NCI-H2227 treated with DMSO at 0.1 percent for 48 hours (cell line): ENCODE measurements around the gene MCAT.
A peak's percentile ranks its signal among the peaks of the same experiment; 100 is the strongest.
"Not testable (repeated sequence)": the region's sequence is repeated elsewhere in the genome, so short reads cannot be mapped to it uniquely, and the experiment has no call there.

Source experiments
- DNase-seq: peaks from one replicate; lab custom pipeline; 2025; lab: John Stamatoyannopoulos, UW

Gene MCAT

DNA sequence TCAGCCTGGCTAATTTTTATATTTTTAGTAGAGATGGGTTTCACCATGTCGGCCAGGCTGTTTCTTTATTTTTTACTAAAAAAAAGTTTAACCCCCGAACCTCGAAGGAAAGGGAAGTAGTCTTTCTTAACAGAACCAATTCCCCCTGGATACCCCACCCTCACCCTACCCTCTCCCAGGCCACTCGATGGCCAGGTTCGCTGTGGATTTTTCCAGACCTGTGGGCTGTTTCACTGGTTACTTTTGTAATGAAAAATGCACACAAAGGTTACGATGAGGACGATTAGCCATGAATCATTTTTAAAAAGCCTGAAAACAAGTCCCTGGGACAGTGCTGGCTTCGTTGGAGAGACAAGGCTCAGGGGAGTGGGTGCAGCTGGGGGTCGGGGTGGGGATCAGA, 10.7 kb upstream of the MCAT start:
- no peak for DNase-seq

DNA sequence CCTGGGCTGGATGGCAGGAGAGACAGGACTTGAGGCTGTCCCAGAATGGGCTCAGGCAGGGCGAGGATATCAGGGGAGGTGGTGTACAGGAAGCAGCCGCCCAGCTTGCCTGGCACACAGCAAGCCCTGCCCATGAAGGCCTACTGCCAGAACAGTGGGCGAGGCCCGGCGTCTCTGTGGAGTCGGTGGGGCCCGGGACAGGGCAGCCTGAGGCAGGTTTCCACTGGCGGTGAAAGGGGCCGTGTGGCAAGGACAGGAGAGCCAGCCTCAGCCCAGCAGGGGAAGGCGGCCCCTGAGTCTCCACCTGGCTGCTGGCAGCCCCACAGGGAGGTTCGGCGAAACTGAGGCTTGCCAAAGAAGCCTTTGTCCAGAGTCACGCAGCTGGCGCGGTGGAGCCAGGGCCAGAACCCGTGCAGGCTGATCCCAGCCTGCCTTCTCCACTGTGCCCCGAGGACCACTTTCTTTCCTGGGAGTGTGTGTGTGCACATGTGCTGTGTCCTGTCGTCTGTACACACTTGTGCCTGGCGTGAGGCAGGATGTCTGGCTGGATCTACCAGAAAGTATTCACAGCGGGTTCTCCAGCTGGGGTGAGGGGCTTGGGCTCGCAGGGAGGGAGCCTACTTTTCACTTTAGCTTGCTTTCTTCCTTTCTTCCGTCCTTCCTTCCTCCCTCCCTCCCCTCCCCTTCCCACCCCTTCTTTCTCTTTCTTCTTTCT, 9.3 kb upstream of the MCAT start:
- DNase-seq = no peak

DNA sequence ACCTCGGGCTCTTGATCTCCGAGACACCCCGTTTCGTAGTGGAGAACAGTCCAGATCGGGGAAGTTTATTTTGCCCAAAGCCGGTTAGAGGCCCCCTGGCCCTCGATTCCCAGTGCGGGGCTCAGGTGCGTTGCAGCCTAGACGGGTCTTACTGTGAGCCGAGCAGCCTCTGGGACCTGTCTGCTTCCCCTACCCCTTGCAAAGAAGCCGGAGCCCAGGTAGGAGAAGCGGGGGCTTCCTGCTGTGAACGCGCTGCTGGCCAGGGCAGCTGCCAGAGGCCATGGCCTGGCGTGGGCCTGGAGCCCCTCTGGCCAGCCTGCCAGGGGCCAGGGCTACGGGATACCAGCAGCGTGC, 8.8 kb upstream of the MCAT start:
- DNase-seq = no peak

GRCh38 chr22:43151251-43152002, 8.2 kb upstream of the MCAT start, which contains the start of gene TSPO:
Gene TSPO, plus strand, starts transcription at chr22:43151559. Its CDS starts 7,680 bp downstream, at chr22:43159239.
- DNase-seq = peak; percentile 1

- no peak for DNase-seq
These were observed 7.6 kb upstream of the MCAT start for GRCh38 chr22:43150731-43151206.

DNA sequence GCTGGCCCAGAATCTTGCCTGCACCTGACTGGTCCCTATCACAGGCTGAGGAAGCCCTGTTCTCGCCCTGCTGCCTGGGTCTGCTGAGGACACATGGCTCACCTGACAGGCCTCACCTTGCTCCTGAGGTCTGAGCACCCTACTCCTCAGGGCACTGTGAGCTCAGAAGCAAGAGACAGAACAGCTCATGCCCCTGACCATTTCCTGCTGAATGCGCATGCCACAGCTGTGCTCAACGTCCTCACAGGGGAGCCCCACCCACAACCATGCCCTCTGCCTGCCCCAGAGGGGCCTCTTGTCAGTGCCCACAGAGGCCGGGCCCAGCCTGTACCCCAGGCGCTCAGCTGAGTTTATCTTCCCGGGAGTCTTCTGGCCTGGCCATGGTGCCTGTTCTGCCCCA, 5.4 kb upstream of the MCAT start:
- no peak for DNase-seq

DNA sequence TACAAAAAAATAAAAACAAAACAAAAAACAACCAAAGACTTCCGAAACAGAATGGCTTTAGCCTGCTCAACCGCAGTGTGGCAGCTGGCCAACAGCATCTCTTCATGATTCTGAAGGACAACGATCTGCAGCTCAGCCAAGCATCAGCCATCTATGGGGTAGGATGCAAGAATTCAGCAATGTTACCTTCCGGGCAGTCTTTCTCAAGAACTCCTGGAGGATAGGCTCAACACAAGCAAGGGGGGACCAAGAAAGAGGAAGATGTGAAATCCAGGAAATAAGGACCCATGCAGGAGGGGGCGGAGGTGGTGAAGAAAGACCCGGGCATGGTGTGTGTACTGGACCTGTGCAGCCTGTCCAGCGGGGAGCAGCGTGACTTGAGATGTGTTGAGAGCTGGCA, 4.6 kb upstream of the MCAT start:
- DNase-seq = no peak

- not testable (repeated sequence) for DNase-seq
These were observed 3.1 kb upstream of the MCAT start for GRCh38 chr22:43146332-43146731.

GRCh38 chr22:43145371-43145770, 2.2 kb upstream of the MCAT start:
- not testable (repeated sequence) for DNase-seq

DNA sequence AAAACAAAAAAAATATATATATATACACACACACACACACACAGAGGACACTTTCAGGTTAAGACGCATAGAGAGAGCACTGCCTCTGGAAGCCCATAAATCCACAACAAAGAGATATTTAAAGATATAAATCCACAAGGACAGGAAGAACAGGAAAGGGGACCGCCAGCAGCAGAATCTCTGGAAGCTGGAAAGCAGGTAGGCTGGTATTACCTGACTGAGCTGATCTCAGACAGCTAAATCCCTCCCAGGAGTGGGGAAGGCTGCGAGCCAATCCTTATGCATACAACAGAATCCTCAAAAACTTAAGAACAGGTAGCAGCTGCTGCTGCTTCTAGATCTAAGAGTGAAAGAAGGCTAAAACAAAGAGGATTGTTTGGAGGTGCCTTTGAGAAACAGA, 1.8 kb upstream of the MCAT start:
- no peak for DNase-seq

- no peak for DNase-seq
These were observed 6.4 kb downstream of the MCAT start for GRCh38 chr22:43136801-43137200.

- DNase-seq = no peak
These were observed 6.9 kb downstream of the MCAT start for GRCh38 chr22:43136255-43136654.

DNA sequence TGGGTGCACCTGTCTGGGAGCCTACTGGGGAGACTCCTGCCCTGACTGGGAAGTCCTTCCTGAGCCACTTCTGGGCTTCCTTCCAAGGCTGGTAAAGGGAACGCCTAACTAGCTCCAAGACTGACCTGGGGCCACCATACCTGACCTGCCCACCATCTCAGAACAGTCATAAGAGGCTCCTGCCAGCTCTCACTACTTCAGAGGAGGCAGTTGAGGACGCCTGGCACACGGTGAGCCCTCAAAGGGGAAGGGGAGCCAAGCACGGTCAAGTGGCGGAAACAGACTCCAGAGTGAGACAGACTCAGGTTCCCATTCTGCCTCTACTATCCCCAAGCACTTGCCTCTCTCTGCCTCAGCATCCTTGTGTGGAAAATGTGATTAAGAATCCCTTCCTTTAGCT, 7.6 kb downstream of the MCAT start:
- no peak for DNase-seq

- no peak for DNase-seq
These were observed 8.6 kb downstream of the MCAT start for GRCh38 chr22:43134553-43134952.

GRCh38 chr22:43133401-43133800, 9.8 kb downstream of the MCAT start:
- DNase-seq = no peak

GRCh38 chr22:43131773-43132501, 11.3 kb downstream of the MCAT start:
- DNase-seq = no peak

GRCh38 chr22:43129426-43130425, 13.5 kb downstream of the MCAT start:
- DNase-seq = no peak

DNA sequence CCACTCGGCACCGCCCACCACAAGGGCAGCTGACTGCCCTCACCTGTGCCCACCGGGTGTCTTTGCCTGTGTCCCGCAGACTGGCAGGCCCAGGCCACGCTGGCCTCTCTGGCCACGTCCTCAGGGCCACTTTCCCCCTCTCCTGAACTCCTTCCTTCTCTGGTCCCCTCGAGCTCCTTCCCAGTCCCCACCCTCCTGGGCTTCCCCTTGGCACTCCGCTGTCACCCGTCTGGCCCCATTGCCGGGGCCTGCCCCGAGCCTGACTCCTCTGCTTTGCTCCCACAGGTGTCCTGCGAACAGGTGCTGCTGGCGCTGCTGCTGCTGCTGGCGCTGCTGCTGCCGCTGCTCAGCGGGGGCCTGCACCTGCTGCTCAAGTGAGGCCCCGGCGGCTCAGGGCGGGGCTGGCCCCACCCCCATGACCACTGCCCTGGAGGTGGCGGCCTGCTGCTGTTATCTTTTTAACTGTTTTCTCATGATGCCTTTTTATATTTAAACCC, 14.2 kb downstream of the MCAT start:
- DNase-seq = no peak

DNA sequence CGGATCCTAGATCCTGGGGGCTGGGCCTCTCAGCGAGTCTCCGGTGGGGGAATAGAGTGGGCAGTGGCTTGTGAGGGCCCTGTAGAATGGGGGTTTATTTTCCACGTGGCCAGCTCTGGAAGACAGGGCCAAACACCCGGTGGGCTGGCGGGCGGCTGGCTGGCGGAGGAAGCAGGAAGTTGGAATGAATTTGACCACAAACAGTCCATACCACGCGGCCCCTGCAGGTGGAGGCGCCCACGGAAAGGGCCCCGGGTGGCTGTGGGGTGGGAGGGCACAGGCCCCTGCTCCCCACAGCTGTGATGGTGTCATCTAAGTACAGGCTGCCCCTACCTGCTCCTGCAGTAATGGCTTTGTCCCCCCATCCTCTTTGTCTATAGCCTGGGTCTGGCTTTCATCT, 15.1 kb downstream of the MCAT start:
- DNase-seq = no peak

GRCh38 chr22:43127166-43127908, 15.9 kb downstream of the MCAT start:
- no peak for DNase-seq
